Mesenchymal stem cell (in vitro differentiated cells and primary cell): Measurements from ENCODE around the gene ALK.
A peak's percentile ranks its signal among the peaks of the same experiment; 100 is the strongest.

Experiments
- DNase-seq: peaks from one replicate; pipeline ENCODE4 v3.0.0-alpha.2; 2013
- H2AFZ ChIP-seq: one replicate; pipeline ENCODE4 v1.6.1; 2013; ENCODE audit warnings: low read depth, mild to moderate bottlenecking, control low read depth, inconsistent platforms, low read length, moderate library complexity
- H2AK5ac ChIP-seq: 2 replicates; pipeline ENCODE4 v1.6.1; 2013; ENCODE audit warnings: low read length, moderate library complexity, mild to moderate bottlenecking, inconsistent platforms; ENCODE audit not compliant: severe bottlenecking
- H2BK120ac ChIP-seq: one replicate; pipeline ENCODE4 v1.6.1; 2013; ENCODE audit warnings: low read depth, mild to moderate bottlenecking, inconsistent platforms, low read length, moderate library complexity
- H2BK12ac ChIP-seq, 2 experiments: one replicate each; pipeline ENCODE4 v1.6.1; 2013; ENCODE audit warnings: inconsistent platforms in 2 of 2, low read length in 2 of 2, mild to moderate bottlenecking in 2 of 2, moderate library complexity in 2 of 2, control low read depth in 1 of 2
- H2BK15ac ChIP-seq: one replicate; pipeline ENCODE4 v1.6.1; 2013; ENCODE audit warnings: mild to moderate bottlenecking, low read depth, inconsistent platforms; ENCODE audit not compliant: poor library complexity, severe bottlenecking
- H2BK5ac ChIP-seq: 2 replicates; pipeline ENCODE4 v1.6.1; 2013; ENCODE audit warnings: low read depth, mild to moderate bottlenecking, low read length, control low read depth, inconsistent platforms; ENCODE audit not compliant: poor library complexity, severe bottlenecking
- H3K14ac ChIP-seq, 2 experiments: one replicate each; pipeline ENCODE4 v1.6.1; 2013; ENCODE audit warnings: inconsistent platforms in 2 of 2, low read length in 2 of 2, control low read depth in 1 of 2, mild to moderate bottlenecking in 1 of 2, moderate library complexity in 1 of 2
- H3K18ac ChIP-seq, 2 experiments: one replicate each; pipeline ENCODE4 v1.6.1; 2013; ENCODE audit warnings: inconsistent platforms in 2 of 2, low read length in 2 of 2, control low read depth in 1 of 2, low read depth in 1 of 2, mild to moderate bottlenecking in 1 of 2
- H3K23ac ChIP-seq, 2 experiments: one replicate each; pipeline ENCODE4 v1.6.1; 2013; ENCODE audit warnings: inconsistent platforms in 2 of 2, low read length in 2 of 2, mild to moderate bottlenecking in 2 of 2, moderate library complexity in 2 of 2, control low read depth in 1 of 2
- H3K27ac ChIP-seq: 2 replicates; pipeline ENCODE4 v1.5.1; 2013; ENCODE audit warnings: mild to moderate bottlenecking, moderate library complexity, low read length, control low read depth, inconsistent platforms; ENCODE audit not compliant: poor library complexity, severe bottlenecking
- H3K27me3 ChIP-seq, 2 experiments: 2 replicates each; pipeline versions ENCODE4 v1.6.1 to v1.7.0; 2013; ENCODE audit warnings: low read length in 2 of 2, mild to moderate bottlenecking in 2 of 2, moderate library complexity in 2 of 2, control low read depth in 1 of 2, inconsistent platforms in 1 of 2; ENCODE audit not compliant: control insufficient read depth in 1 of 2, insufficient read depth in 1 of 2
- H3K36me3 ChIP-seq, 2 experiments: 2 replicates each; pipeline versions ENCODE4 v1.6.1 to v1.7.0; 2013; ENCODE audit warnings: low read length in 2 of 2, control low read depth in 1 of 2, inconsistent platforms in 1 of 2, low read depth in 1 of 2, mild to moderate bottlenecking in 1 of 2; ENCODE audit not compliant: insufficient read depth in 2 of 2, control insufficient read depth in 1 of 2
- H3K4ac ChIP-seq, 2 experiments: one replicate each; pipeline ENCODE4 v1.6.1; 2013; ENCODE audit warnings: inconsistent platforms in 2 of 2, low read length in 2 of 2, mild to moderate bottlenecking in 2 of 2, moderate library complexity in 2 of 2, control low read depth in 1 of 2, low read depth in 1 of 2
- H3K4me1 ChIP-seq: 2 replicates; pipeline ENCODE4 v1.6.1; 2013; ENCODE audit warnings: low read depth, low read length, control low read depth; ENCODE audit not compliant: control insufficient read depth, insufficient read depth
- H3K4me2 ChIP-seq: 2 replicates; pipeline ENCODE4 v1.6.1; 2013; ENCODE audit warnings: low read length, mild to moderate bottlenecking, inconsistent platforms; ENCODE audit not compliant: poor library complexity, severe bottlenecking
- H3K4me3 ChIP-seq, 2 experiments: 2 replicates each; pipeline versions ENCODE4 v1.5.1 to v1.7.0; 2013; ENCODE audit warnings: low read length in 2 of 2, mild to moderate bottlenecking in 2 of 2, control low read depth in 1 of 2, low read depth in 1 of 2; ENCODE audit not compliant: insufficient read depth in 1 of 2
- H3K79me1 ChIP-seq: replicated peaks from 2 replicates; pipeline ENCODE4 v1.6.1; 2013; ENCODE audit warnings: mild to moderate bottlenecking, control low read depth, low read length, inconsistent platforms; ENCODE audit not compliant: poor library complexity, severe bottlenecking
- H3K9ac ChIP-seq: 2 replicates; pipeline ENCODE4 v1.7.0; 2013; ENCODE audit warnings: mild to moderate bottlenecking, low read length, moderate library complexity
- H3K9me3 ChIP-seq: 2 replicates; pipeline ENCODE4 v1.7.0; 2013; ENCODE audit warnings: mild to moderate bottlenecking, low read length; ENCODE audit not compliant: control insufficient read depth
- H4K8ac ChIP-seq: one replicate; pipeline ENCODE4 v1.6.1; 2013; ENCODE audit warnings: inconsistent platforms, mild to moderate bottlenecking, low read length, moderate library complexity
- H4K91ac ChIP-seq: one replicate; pipeline ENCODE4 v1.6.1; 2013; ENCODE audit warnings: mild to moderate bottlenecking, low read length, inconsistent platforms
- WGBS: methylation state at CpG from one replicate; pipeline ENCODE4 v1.1.7; 2013; ENCODE audit warnings: mixed read lengths; 5-methylcytosine and 5-hydroxymethylcytosine counted together

ALK gene

DNA sequence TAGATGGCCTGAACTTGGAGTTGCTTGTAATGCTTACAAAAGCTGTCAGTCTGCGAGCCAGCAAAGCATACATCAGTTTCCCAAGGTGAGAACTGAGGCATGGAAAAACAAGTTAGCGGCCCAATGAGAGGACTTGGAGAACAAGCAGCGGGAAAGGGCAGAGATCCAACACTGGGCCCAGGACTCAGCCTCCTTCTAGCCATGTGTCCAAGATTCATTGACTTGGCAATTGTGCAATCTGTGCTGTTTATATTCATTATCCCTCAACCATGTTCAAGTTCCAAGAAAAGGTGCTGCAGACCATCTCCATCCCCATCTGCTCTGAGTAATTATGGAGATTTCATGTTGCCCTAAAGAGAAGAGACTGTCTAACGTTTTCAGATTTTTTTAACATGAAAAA is 187.4 kb downstream of the ALK start:
- H3K9me3 ChIP-seq, result no peaks in the 10 kb centered on the region
- H3K9ac ChIP-seq, result no peak overlapping the region
- WGBS, result 54% methylated on average over 4 of the region's 4 CpGs
- no peak overlapping the region for H2AK5ac ChIP-seq
- H3K4me1 ChIP-seq, result no peaks in the 10 kb centered on the region
- H3K4ac ChIP-seq, result no peak overlapping the region
- H2BK120ac ChIP-seq, result no peak overlapping the region
- H2BK5ac ChIP-seq, result no peak overlapping the region
- H2BK15ac ChIP-seq, result no peak overlapping the region
- no peaks in the 10 kb centered on the region for H3K36me3 ChIP-seq
- DNase-seq, result no peak
- H2AFZ ChIP-seq, result no peak overlapping the region
- no peak overlapping the region for H4K91ac ChIP-seq
- H3K27me3 ChIP-seq, result no peaks in the 10 kb centered on the region
- H3K79me1 ChIP-seq, result no peaks in the 10 kb centered on the region
- H3K23ac ChIP-seq, result no peak overlapping the region
- H3K27ac ChIP-seq, result no peak overlapping the region
- no peak overlapping the region for H3K14ac ChIP-seq
- H3K4me3 ChIP-seq, result no peak overlapping the region
- H3K4me2 ChIP-seq, result no peak overlapping the region
- no peak overlapping the region for H4K8ac ChIP-seq
- no peak overlapping the region for H3K18ac ChIP-seq
- H2BK12ac ChIP-seq, result no peak overlapping the region

DNA sequence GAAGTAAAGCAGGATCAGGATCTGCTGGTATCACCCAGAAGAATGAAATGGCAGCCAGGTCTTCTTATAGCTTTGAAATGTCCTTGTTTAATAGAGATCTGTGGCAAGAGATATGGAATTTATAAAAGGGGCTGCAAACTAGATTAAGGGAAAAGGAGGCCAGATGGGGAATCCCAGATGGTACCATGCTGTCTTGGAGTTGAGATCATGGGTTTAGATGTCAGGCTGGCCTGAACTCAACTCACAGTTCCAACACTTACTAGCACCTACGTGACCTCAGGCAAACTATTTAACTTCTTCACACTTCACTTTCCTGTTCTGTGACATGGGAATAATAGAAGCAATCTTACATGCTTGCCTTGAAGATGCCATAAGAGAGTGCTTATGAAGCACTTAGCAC is 188.2 kb downstream of the ALK start:
- Histone ChIP-seq H3K18ac (no peak overlapping the region), H3K4me3 (no peak overlapping the region), H2AK5ac (no peak overlapping the region), H3K14ac (no peak overlapping the region), H2BK5ac (no peak overlapping the region), H2BK15ac (no peak overlapping the region), H3K36me3 (no peaks in the 10 kb centered on the region), H4K91ac (no peak overlapping the region), H3K9ac (no peak overlapping the region), H3K4me1 (no peaks in the 10 kb centered on the region), H3K23ac (no peak overlapping the region), H4K8ac (no peak overlapping the region), H3K9me3 (no peaks in the 10 kb centered on the region), H2BK12ac (no peak overlapping the region), H2AFZ (no peak overlapping the region), H3K4ac (no peak overlapping the region), H3K27ac (no peak overlapping the region), H2BK120ac (no peak overlapping the region), H3K4me2 (no peak overlapping the region), H3K27me3 (no peaks in the 10 kb centered on the region), H3K79me1 (no peaks in the 10 kb centered on the region)
- no CpG with 5 or more reads among the region's 1 CpG for WGBS
- DNase-seq, result no peak

DNA sequence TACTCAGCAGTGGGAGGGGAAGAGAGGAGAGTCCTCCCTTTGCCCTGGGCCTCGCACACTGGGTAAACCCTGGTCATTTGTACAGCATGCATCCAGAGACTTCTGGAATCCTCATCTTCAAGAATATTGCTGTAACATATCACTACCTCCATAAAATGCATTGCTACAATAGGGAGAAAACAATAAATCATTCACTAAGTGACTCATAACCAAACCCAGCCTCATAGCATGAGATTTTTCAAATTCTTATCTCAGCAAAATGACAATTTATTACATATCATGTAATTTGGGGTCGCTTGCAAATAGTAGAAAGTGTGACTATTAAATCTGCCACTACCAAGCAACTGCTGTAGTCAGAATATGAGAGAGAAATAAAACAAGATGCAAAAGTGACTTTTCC is 189.4 kb downstream of the ALK start:
- H3K79me1 ChIP-seq, result no peaks in the 10 kb centered on the region
- no peaks in the 10 kb centered on the region for H3K27me3 ChIP-seq
- H2BK5ac ChIP-seq, result no peak overlapping the region
- H2AFZ ChIP-seq, result no peak overlapping the region
- no peaks in the 10 kb centered on the region for H3K36me3 ChIP-seq
- no peak overlapping the region for H3K9ac ChIP-seq
- no peak overlapping the region for H2BK15ac ChIP-seq
- no peak overlapping the region for H2BK12ac ChIP-seq
- no peak overlapping the region for H4K91ac ChIP-seq
- H3K23ac ChIP-seq, result no peak overlapping the region
- no peaks in the 10 kb centered on the region for H3K9me3 ChIP-seq
- 70% methylated on average over 1 of the region's 2 CpGs for WGBS
- H2BK120ac ChIP-seq, result no peak overlapping the region
- no peak overlapping the region for H3K4me3 ChIP-seq
- no peak overlapping the region for H3K4ac ChIP-seq
- H3K4me1 ChIP-seq, result no peaks in the 10 kb centered on the region
- no peak overlapping the region for H4K8ac ChIP-seq
- no peak overlapping the region for H3K18ac ChIP-seq
- H3K27ac ChIP-seq, result no peak overlapping the region
- H3K14ac ChIP-seq, result no peak overlapping the region
- H2AK5ac ChIP-seq, result no peak overlapping the region
- no peak overlapping the region for H3K4me2 ChIP-seq
- DNase-seq, result no peak

- H3K79me1 ChIP-seq, result no peaks in the 10 kb centered on the region
- no peak overlapping the region for H2BK5ac ChIP-seq
- H2AK5ac ChIP-seq, result no peak overlapping the region
- DNase-seq, result no peak
- H2BK12ac ChIP-seq, result no peak overlapping the region
- H3K36me3 ChIP-seq, result no peaks in the 10 kb centered on the region
- H3K18ac ChIP-seq, result no peak overlapping the region
- no peak overlapping the region for H3K27ac ChIP-seq
- H2AFZ ChIP-seq, result no peak overlapping the region
- H3K4me1 ChIP-seq, result no peaks in the 10 kb centered on the region
- no peak overlapping the region for H3K14ac ChIP-seq
- no peak overlapping the region for H3K4me2 ChIP-seq
- H3K4ac ChIP-seq, result no peak overlapping the region
- peak overlapping the region in 1 of 2 experiments; percentile 72 for H3K4me3 ChIP-seq
- H2BK15ac ChIP-seq, result no peak overlapping the region
- H4K8ac ChIP-seq, result no peak overlapping the region
- 82% methylated on average over 7 of the region's 7 CpGs for WGBS
- no peak overlapping the region for H3K23ac ChIP-seq
- H4K91ac ChIP-seq, result no peak overlapping the region
- H2BK120ac ChIP-seq, result no peak overlapping the region
- no peaks in the 10 kb centered on the region for H3K9me3 ChIP-seq
- H3K27me3 ChIP-seq, result no peaks in the 10 kb centered on the region
- peak overlapping the region; percentile 63 for H3K9ac ChIP-seq
These were observed 191.5 kb downstream of the ALK start for GRCh38 chr2:29729932-29730331.
